HK-2 (cell line): ENCODE data around the gene TBX20.
"Not testable (repeated sequence)": the region's sequence is repeated elsewhere in the genome, so short reads cannot be mapped to it uniquely, and the experiment has no call there.

Experiments used
- DNase-seq: peaks from one replicate; pipeline ENCODE4 v3.0.0-alpha.2; 2018; ENCODE audit not compliant: unreplicated experiment

Gene TBX20

GRCh38 chr7:35222445-35222844, 31.5 kb downstream of the TBX20 start:
- not testable (repeated sequence) for DNase-seq

DNA sequence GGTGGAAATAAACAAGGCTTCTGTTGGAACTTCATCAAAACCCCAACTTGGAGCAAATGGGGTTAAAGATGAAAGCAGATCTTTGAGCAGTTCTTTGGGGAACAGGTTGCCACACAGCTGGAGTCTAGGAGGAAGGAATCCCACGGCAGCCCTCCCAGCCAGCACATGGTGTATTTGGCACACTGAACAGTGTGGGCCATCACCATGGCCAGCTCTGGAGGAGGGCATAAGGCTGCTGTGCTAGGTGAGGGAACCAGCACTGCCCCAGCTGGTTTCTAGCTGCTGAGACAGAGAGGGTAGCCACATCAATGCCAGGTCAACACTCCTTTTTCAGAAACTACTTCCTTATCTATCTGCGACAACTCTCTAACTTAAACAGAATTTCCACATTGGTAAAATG, 33.7 kb downstream of the TBX20 start:
- DNase-seq: not testable (repeated sequence)

DNA sequence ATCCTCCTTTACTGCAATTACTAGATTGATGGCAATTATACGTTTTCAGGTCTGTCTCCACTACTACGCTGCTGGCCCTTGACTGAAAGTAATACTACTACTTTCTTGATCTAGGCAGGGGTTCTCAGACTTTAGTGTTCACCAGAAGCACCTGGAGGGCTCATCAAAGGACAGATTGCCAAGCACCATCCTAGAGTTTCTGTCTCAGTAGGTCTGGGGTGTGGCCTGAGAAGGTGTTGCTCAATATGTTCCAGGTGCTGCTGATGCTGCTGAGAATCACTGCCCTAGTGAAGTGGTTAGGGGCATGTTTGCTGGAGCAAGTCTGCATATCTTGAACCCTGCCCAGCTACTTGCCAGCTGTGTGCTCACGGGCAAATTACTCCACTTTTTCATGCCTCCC, 37.9 kb downstream of the TBX20 start:
- DNase-seq: not testable (repeated sequence)

- not testable (repeated sequence) for DNase-seq
Observed at GRCh38 chr7:35215063-35215462, 38.8 kb downstream of the TBX20 start.

- DNase-seq: not testable (repeated sequence)
Observed at GRCh38 chr7:35206924-35207323, 47.0 kb downstream of the TBX20 start.

GRCh38 chr7:35204850-35205249, 49.0 kb downstream of the TBX20 start:
- DNase-seq: not testable (repeated sequence)

DNA sequence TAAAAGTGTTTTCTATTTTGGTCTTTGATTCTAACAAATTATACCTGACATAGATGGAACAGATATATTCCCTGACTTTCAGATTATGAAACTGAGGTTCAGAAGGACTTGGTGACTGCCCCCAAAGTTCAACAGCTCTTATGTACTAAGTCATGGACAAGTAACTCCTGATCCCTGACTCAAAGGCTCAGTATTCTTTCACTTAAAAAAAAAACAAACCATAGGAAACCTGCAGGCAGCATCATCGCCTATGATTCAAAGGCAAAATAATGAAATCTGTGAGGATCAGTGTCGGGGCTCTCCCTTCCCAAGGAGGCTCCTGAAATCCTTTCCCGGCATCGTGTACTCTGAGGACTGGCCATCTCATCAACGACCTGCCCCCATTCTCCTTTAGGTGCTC, 49.9 kb downstream of the TBX20 start:
- not testable (repeated sequence) for DNase-seq

DNA sequence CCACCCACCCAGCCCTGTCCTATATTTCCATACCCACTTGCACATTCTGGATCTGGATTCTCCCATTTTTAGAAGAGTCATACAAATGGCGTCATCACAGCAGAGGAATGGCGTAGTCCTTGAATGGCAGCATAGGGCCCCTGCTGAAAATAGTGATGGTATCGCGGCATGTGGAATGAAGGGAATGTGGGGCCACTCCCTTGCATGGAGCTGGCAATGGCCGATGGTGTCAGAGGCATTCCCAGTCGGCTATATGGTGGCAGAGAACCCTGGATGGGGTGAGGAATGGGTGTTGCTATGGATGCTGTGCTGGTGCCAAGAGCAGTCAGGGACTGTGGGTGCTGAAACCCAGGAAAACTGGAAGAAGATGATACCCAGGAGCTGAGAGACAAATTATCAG, 51.5 kb downstream of the TBX20 start:
- DNase-seq: not testable (repeated sequence)

DNA sequence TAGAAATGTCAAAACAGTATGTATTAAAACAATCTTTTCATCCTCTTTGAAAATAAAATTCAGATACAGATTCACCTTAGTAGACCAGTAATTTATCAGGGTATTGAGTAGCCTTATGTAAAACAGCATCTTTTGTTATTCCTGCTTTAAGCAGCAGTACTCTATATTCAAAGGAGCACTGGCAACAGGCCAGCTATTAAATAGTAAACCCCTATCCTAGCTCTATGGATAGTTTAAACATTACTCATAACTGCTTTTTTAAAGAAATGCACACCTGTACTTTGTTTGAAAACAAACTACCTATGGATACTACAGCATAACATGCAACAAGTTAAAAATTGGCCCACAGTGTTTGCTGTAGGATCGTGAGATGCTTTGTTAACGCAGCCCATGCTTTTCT, 53.7 kb downstream of the TBX20 start:
- DNase-seq: not testable (repeated sequence)

DNA sequence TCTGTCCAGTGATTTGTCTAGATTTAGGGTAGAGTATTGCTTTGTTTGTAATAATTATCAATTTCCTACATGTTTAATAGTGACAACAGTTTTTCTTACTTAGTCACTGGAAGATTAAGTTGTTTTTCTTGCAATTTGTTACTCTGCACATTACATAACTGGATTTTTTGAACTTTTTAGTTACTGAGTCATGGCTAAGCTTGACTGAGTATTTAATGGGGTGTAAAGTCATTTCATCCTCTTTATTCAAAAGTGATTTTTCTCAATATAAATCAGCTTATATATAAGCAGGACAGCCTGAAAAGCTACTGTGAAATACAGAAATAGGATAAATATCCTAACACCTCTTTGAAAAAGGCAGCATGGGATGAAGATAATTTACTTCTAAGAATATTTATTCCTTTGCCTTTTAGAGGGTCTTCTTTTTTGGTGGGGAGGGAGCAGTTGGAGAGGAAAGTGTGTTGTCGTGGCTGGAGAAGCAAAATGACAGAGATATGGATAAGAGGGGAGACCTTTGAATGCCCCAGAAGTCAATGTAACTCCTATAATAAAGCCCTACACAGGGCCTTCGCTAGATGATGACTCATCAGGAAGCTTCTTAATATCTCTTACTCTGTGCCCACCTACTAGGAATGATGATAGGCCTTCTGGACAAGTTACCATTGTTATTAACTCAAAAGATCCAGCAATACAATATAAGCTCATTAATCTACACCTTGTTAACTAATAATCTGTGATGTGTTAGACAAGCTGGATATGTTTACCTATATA, 55.3 kb downstream of the TBX20 start:
- peak; percentile 5 for DNase-seq

- DNase-seq: not testable (repeated sequence)
Observed at GRCh38 chr7:35191571-35191970, 62.3 kb downstream of the TBX20 start.

DNA sequence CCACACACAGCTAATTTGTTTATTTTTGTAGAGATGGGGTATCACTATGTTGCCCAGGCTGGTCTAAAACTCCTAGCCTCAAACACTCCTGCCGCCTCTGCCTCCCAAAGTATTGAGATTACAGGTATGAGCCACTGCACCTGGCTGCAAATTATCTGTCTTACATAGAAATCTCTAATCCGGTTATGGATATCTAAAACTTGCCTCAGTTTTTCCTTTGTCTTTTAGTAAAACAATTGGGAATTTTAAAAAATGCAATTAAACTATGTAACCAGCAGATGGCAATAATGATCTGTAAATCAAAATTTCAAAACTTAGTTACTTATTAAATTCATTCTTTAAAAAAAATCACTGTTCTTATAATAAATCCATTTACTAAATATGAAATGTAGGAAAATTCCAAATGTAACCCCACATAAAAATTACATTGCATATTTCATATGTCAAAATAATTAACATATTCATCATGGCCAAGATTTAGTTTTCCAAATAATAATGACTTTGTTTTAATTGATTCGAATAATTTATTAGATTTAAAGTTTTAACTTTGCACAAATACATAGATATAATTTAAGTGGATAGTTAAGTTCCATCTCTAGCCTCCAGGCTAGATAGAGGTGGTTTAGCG, 63.6 kb downstream of the TBX20 start:
- not testable (repeated sequence) for DNase-seq

GRCh38 chr7:35186751-35187150, 67.1 kb downstream of the TBX20 start:
- DNase-seq: peak; percentile 68

- DNase-seq: peak; percentile 81
Observed at GRCh38 chr7:35185908-35186731, 67.8 kb downstream of the TBX20 start.

DNA sequence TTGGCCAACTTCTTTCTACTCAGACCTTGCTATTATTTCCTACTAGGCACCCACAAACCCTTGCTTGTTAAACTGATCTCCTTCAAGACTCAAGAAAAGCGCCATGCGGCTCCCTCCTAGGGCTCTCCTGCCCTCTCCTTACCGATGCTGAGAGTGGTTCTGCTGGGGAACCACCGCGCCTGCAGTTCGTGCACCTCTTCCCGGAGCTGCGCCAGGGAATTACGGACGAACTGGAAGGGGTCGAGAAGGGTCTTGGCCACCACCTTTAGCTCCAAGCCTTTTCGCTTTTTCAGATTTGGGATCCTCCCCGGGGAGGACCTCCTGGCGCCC, 68.4 kb downstream of the TBX20 start:
- DNase-seq: not testable (repeated sequence)

GRCh38 chr7:35184961-35185360, 68.9 kb downstream of the TBX20 start:
- DNase-seq: not testable (repeated sequence)

- DNase-seq: not testable (repeated sequence)
Observed at GRCh38 chr7:35183873-35184503, 69.9 kb downstream of the TBX20 start.

DNA sequence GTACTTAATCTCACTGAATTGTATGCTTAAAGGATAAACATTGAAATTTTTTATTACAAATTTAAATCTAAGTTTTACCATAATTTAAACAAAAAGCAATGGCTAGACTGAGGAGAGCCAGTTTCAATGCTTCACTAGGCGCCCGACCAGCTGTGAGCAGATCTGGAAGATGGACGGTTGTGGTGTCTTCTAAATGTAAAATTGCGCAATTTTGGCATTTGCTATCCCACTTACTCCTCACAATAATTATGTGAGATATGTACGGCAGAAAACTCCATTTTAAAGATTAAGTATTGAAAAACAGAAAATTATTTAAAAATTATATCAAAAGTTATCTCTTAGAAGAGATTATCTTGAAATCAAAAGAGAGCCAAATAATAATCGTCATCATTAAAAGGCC, 73.2 kb downstream of the TBX20 start:
- not testable (repeated sequence) for DNase-seq

GRCh38 chr7:35173176-35173575, 80.7 kb downstream of the TBX20 start:
- not testable (repeated sequence) for DNase-seq

GRCh38 chr7:35172131-35172530, 81.8 kb downstream of the TBX20 start:
- not testable (repeated sequence) for DNase-seq

- DNase-seq: not testable (repeated sequence)
Observed at GRCh38 chr7:35167658-35168057, 86.2 kb downstream of the TBX20 start.

GRCh38 chr7:35167158-35167557, 86.7 kb downstream of the TBX20 start:
- DNase-seq: not testable (repeated sequence)
